ENCODE data around the gene CST9. TPM values are rescaled to one million over a fixed set of nuclear protein-coding genes. Genes with fewer than 3 reads are reported as not detected.

Gene CST9
- total and polyA plus RNA-seq, 2 of the 13 experiments (the other 11 are each of a cell fraction or from before 2014, with no cell fraction given): 0.07 TPM; not detected in 1

- Histone ChIP-seq H3K27me3 (ENCODE audit: control insufficient read depth in 1 of 2, insufficient read depth in 2 of 2, low read length in 2 of 2) (no peaks in the 10 kb centered on the region), H4K20me1 (ENCODE audit: insufficient read depth, low read length) (no peaks in the 10 kb centered on the region), H3K4me3 (replicated peaks in 1 of 3; ENCODE audit: insufficient read depth in 1 of 3, low read depth in 2 of 3, low read length in 3 of 3) (no peak overlapping the region), H3K27ac (ENCODE audit: extremely low read length, insufficient read depth, low read length) (no peak overlapping the region), H3K36me3 (replicated peaks in 1 of 2; ENCODE audit: control insufficient read depth in 1 of 2, insufficient read depth in 2 of 2, low read length in 2 of 2) (no peaks in the 10 kb centered on the region), H3K9me3 (ENCODE audit: low read length) (peaks cover 30% of the 10 kb centered on the region), H3K4me2 (ENCODE audit: low read depth, low read length) (no peak overlapping the region), H2AFZ (ENCODE audit: low read length) (no peak overlapping the region), H3K4me1 (ENCODE audit: insufficient read depth, low read length) (no peaks in the 10 kb centered on the region), H3K9ac (ENCODE audit: insufficient read depth, low read depth, low read length) (no peak overlapping the region), H3K79me2 (ENCODE audit: insufficient read depth, low read length) (no peaks in the 10 kb centered on the region)
- BruUV-seq (replicated peaks): no TSS peak
- ChIA-PET POLR2A (no interaction called here), CTCF (ENCODE audit: low intra/inter-chr PET ratio, low total read pairs) (no interaction called here)
- intact Hi-C loops (cut with micrococcal nuclease; ENCODE audit: unreplicated experiment): no loop called here
- no peak for FAIRE-seq
- 0% methylated on average over 1 of the region's 1 CpG for whole genome bisulfite sequencing (ENCODE audit: low lambda C conversion rate)
- in situ Hi-C loops (cut with HindIII; ENCODE audit: extremely low pct_ligation_motif_present, low pct_unique_long_range_greater_than_20kb): no loop called here
- DNase-seq (ENCODE audit: low spot score): no peak
- ATAC-seq: no peak
- TF ChIP-seq DPF2 (CRISPR knock-in tag; IDR thresholded peaks at IDR 0.05; ENCODE audit: borderline replicate concordance, low read depth) (no peak), NFE2 (CRISPR knock-in tag; IDR thresholded peaks at IDR 0.05) (no peak), ZNF563 (CRISPR knock-in tag; IDR thresholded peaks at IDR 0.05) (no peak), JUNB (CRISPR knock-in tag; IDR thresholded peaks at IDR 0.05; ENCODE audit: borderline replicate concordance) (no peak), ZNF597 (CRISPR knock-in tag; IDR thresholded peaks at IDR 0.05) (no peak), NRL (CRISPR knock-in tag; IDR thresholded peaks at IDR 0.05; ENCODE audit: borderline replicate concordance) (no peak), ATF7 (IDR thresholded peaks at IDR 0.05) (no peak), ATF7 (CRISPR knock-in tag; IDR thresholded peaks at IDR 0.05) (no peak), U2AF2 (IDR thresholded peaks at IDR 0.05; ENCODE audit: low read depth, low read length) (no peak), FOXP4 (CRISPR knock-in tag; IDR thresholded peaks at IDR 0.05) (no peak), SATB2 (CRISPR knock-in tag; IDR thresholded peaks at IDR 0.05) (no peak), ZNF552 (CRISPR knock-in tag; IDR thresholded peaks at IDR 0.05; ENCODE audit: borderline replicate concordance) (no peak), NFATC3 (CRISPR knock-in tag; IDR thresholded peaks at IDR 0.05) (no peak), NBN (conservative IDR thresholded peaks at IDR 0.05) (no peak), SPEN (CRISPR knock-in tag; IDR thresholded peaks at IDR 0.05; ENCODE audit: low read depth) (no peak), ZNF512B (CRISPR knock-in tag; IDR thresholded peaks at IDR 0.05; ENCODE audit: borderline replicate concordance) (no peak), ZNF878 (CRISPR knock-in tag; IDR thresholded peaks at IDR 0.05) (no peak)
Observed at GRCh38 chr20:23562721-23563342, 42.9 kb downstream of the CST9 start.

Data from HepG2 (cell line).